ENCODE data around the gene MRPL27. TPM values are rescaled to one million over a fixed set of nuclear protein-coding genes. Genes with fewer than 3 reads are reported as not detected.

Gene MRPL27
- total RNA-seq, 2 experiments from 2014 or later, result 54.6 to 55.8 TPM

- TF ChIP-seq CTCF (IDR thresholded peaks at IDR 0.05), result no peak
- ChIA-PET CTCF (interaction anchor here (1.0 kb wide), 2 partner anchors 13 to 124 kb away, joined by 3 to 4 read pairs; no protein-coding TSS in a partner anchor), POLR2A (no interaction called here)
- intact Hi-C loops (cut with micrococcal nuclease), result no loop called here
- no peaks in the 10 kb centered on the region for H3K36me3 Mint-ChIP-seq (ENCODE audit: low read depth)
- H3K27ac Mint-ChIP-seq, result no peak overlapping the region
- H3K27me3 Mint-ChIP-seq, result no peaks in the 10 kb centered on the region
- H3K4me1 Mint-ChIP-seq (ENCODE audit: low read depth), result peaks cover 2% of the 10 kb centered on the region
- DNase-seq (no peak), ATAC-seq (no peak)
- H3K9me3 Mint-ChIP-seq, result no peaks in the 10 kb centered on the region
- H3K4me3 Mint-ChIP-seq, result no peak overlapping the region
Observed at GRCh38 chr17:50322271-50322670, 50.7 kb downstream of the MRPL27 start.

GRCh38 chr17:50319306-50320004 lies 53.5 kb downstream of the MRPL27 start:
- ATAC-seq (no peak), DNase-seq (no peak)
- Mint-ChIP-seq H3K9me3 (no peaks in the 10 kb centered on the region), H3K4me1 (ENCODE audit: low read depth) (no peaks in the 10 kb centered on the region), H3K36me3 (ENCODE audit: low read depth) (no peaks in the 10 kb centered on the region), H3K27me3 (peaks cover 3% of the 10 kb centered on the region), H3K27ac (no peak overlapping the region), H3K4me3 (no peak overlapping the region)
- intact Hi-C loops (cut with micrococcal nuclease), result no loop called here
- TF ChIP-seq CTCF (IDR thresholded peaks at IDR 0.05), result no peak
- ChIA-PET POLR2A (no interaction called here), CTCF (interaction anchor here (0.7 to 2.6 kb wide), 3 partner anchors 22 to 119 kb away, joined by 3 to 9 read pairs (median 7); no protein-coding TSS in a partner anchor)

- H3K9me3 Mint-ChIP-seq, result no peaks in the 10 kb centered on the region
- TF ChIP-seq CTCF (IDR thresholded peaks at IDR 0.05), result no peak
- H3K4me1 Mint-ChIP-seq (ENCODE audit: low read depth), result no peaks in the 10 kb centered on the region
- DNase-seq (no peak), ATAC-seq (no peak)
- CTCF ChIA-PET, result interaction anchor here (0.7 to 2.6 kb wide), 3 partner anchors 21 to 118 kb away, joined by 3 to 9 read pairs (median 7); no protein-coding TSS in a partner anchor
- H3K27me3 Mint-ChIP-seq, result peaks cover 4% of the 10 kb centered on the region
- POLR2A ChIA-PET, result no interaction called here
- intact Hi-C loops (cut with micrococcal nuclease), result no loop called here
- no peak overlapping the region for H3K27ac Mint-ChIP-seq
- no peaks in the 10 kb centered on the region for H3K36me3 Mint-ChIP-seq (ENCODE audit: low read depth)
- no peak overlapping the region for H3K4me3 Mint-ChIP-seq
Observed at GRCh38 chr17:50318501-50319285, 54.3 kb downstream of the MRPL27 start.

Other genes starting within 250 kb of the MRPL27 start
- 1 to 10 TPM in 1 of 2 experiments, under 1 TPM in 1; 0.47 to 1.3 TPM for gene SAMD14, start 243.0 kb downstream of the MRPL27 start, total RNA-seq
- gene PPP1R9B, start 222.5 kb downstream of the MRPL27 start, total RNA-seq, result 10 to 100 TPM; 52.4 to 56.4 TPM
- gene SGCA, start 207.2 kb downstream of the MRPL27 start, total RNA-seq, result under 1 TPM in 1 of 2 experiments, not detected in 1; 0.34 TPM
- gene COL1A1, start 171.6 kb downstream of the MRPL27 start, total RNA-seq, result 1 to 10 TPM in 1 of 2 experiments, under 1 TPM in 1; 0.92 to 1.0 TPM
- not detected for gene TMEM92, start 98.7 kb downstream of the MRPL27 start, total RNA-seq
- 10 to 100 TPM; 24.4 to 25.3 TPM for gene XYLT2, start 27.1 kb downstream of the MRPL27 start, total RNA-seq
- 10 to 100 TPM; 48.0 to 48.6 TPM for gene EME1, start within 50 bp of the MRPL27 start, total RNA-seq
- gene LRRC59, start 24.3 kb upstream of the MRPL27 start, total RNA-seq, result 10 to 100 TPM; 70.6 to 71.0 TPM
- 10 to 100 TPM; 14.5 to 17.5 TPM for gene ACSF2, start 53.0 kb upstream of the MRPL27 start, total RNA-seq
- not detected for gene CHAD, start 95.7 kb upstream of the MRPL27 start, total RNA-seq
- 10 to 100 TPM; 39.2 to 40.7 TPM for gene RSAD1, start 105.7 kb upstream of the MRPL27 start, total RNA-seq
- gene MYCBPAP, start 135.3 kb upstream of the MRPL27 start, total RNA-seq, result 1 to 10 TPM; 6.7 to 6.9 TPM
- not detected for gene EPN3, start 159.6 kb upstream of the MRPL27 start, total RNA-seq
- gene SPATA20, start 174.0 kb upstream of the MRPL27 start, total RNA-seq, result 10 to 100 TPM; 29.0 to 36.2 TPM
- gene CACNA1G, start 187.5 kb upstream of the MRPL27 start, total RNA-seq, result under 1 TPM in 1 of 2 experiments, not detected in 1; 0.13 TPM